Osteocyte (in vitro differentiated cells): ENCODE results near the gene CFAP97D1. TPM values are rescaled to one million over a fixed set of nuclear protein-coding genes. Genes with fewer than 3 reads are reported as not detected.

Experiments used
- DNase-seq: peaks from one replicate; pipeline ENCODE4 v3.0.0; 2021; ENCODE audit warnings: mixed read lengths; ENCODE audit not compliant: unreplicated experiment; ENCODE audit errors: extremely low spot score
- H3K27ac Mint-ChIP-seq: one replicate; pipeline ENCODE4 v1.8.0; 2021; ENCODE audit warnings: mild to moderate bottlenecking, mixed read lengths; ENCODE audit not compliant: unreplicated experiment
- H3K27me3 Mint-ChIP-seq: one replicate; pipeline ENCODE4 v1.8.0; 2021; ENCODE audit warnings: mixed read lengths; ENCODE audit not compliant: unreplicated experiment
- H3K36me3 Mint-ChIP-seq: one replicate; pipeline ENCODE4 v1.8.0; 2021; ENCODE audit warnings: mixed read lengths; ENCODE audit not compliant: unreplicated experiment
- H3K4me1 Mint-ChIP-seq: one replicate; pipeline ENCODE4 v1.8.0; 2021; ENCODE audit warnings: mixed read lengths; ENCODE audit not compliant: unreplicated experiment
- H3K4me3 Mint-ChIP-seq: one replicate; pipeline ENCODE4 v1.8.0; 2021; ENCODE audit warnings: mild to moderate bottlenecking, moderate library complexity, mixed read lengths; ENCODE audit not compliant: unreplicated experiment
- H3K9me3 Mint-ChIP-seq: one replicate; pipeline ENCODE4 v1.8.0; 2021; ENCODE audit warnings: mixed read lengths; ENCODE audit not compliant: unreplicated experiment
- total RNA-seq: library from RNA; stranded (reverse); gene quantifications from 2 replicates; pipeline ENCODE4 v1.2.1, GENCODE V29; 2021
- TF ChIP-seq, protein P1 (sequence below): fragments of 200-600 bp; sonication (generic); IDR thresholded peaks from 2 replicates; pipeline ENCODE4 v1.5.0; 2021; ENCODE audit warnings: antibody characterized with exemption, mild to moderate bottlenecking, moderate library complexity

CFAP97D1 gene
- total RNA-seq, 1 donor from 2014 or later, result not detected

DNA sequence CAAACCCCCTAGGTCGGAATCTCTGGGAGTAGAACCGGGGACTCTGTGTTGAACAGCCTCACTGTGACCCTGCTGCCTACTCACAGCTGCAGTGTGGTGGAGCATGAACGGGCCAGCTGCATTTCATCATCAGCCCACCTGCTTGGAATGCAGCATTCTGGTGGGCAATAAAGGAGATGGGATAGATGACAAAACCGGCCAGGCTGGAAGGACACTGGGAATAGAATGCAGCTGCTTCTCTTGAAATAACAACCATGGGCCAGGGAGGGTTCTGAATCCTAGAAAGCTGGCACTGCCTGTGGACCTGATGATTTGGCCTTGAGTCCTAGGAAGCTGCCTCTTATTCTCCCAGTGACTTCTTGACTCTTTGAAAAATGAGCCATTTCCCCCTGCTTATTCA, 23.5 kb downstream of the CFAP97D1 start:
- TF ChIP-seq, protein P1, sequence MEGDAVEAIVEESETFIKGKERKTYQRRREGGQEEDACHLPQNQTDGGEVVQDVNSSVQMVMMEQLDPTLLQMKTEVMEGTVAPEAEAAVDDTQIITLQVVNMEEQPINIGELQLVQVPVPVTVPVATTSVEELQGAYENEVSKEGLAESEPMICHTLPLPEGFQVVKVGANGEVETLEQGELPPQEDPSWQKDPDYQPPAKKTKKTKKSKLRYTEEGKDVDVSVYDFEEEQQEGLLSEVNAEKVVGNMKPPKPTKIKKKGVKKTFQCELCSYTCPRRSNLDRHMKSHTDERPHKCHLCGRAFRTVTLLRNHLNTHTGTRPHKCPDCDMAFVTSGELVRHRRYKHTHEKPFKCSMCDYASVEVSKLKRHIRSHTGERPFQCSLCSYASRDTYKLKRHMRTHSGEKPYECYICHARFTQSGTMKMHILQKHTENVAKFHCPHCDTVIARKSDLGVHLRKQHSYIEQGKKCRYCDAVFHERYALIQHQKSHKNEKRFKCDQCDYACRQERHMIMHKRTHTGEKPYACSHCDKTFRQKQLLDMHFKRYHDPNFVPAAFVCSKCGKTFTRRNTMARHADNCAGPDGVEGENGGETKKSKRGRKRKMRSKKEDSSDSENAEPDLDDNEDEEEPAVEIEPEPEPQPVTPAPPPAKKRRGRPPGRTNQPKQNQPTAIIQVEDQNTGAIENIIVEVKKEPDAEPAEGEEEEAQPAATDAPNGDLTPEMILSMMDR, result no peak
- no peaks in the 10 kb centered on the region for H3K27me3 Mint-ChIP-seq
- peaks cover 5% of the 10 kb centered on the region for H3K9me3 Mint-ChIP-seq
- H3K27ac Mint-ChIP-seq, result no peak overlapping the region
- no peak overlapping the region for H3K4me3 Mint-ChIP-seq
- H3K4me1 Mint-ChIP-seq, result no peaks in the 10 kb centered on the region
- H3K36me3 Mint-ChIP-seq, result peaks cover 19% of the 10 kb centered on the region
- DNase-seq, result no peak

DNA sequence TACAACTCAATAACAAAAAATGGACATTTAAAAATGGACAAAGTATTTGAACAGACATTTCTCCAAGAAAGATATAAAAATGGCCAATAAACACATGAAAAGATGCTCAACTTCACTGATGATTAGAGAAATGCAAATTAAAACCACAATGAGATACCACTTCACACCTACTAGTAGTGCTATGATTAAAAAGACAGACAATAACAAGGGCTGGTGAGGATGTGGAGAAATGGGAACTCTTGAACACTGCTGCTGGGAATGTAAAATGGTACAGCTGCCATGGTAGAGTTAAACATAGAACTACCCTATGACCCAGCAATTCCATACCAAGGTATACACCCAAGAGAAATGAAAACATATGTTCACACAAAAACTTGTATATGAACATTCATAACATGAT, 24.9 kb downstream of the CFAP97D1 start:
- TF ChIP-seq, protein P1, result no peak
- no peak overlapping the region for H3K27ac Mint-ChIP-seq
- peaks cover 5% of the 10 kb centered on the region for H3K9me3 Mint-ChIP-seq
- H3K36me3 Mint-ChIP-seq, result peaks cover 19% of the 10 kb centered on the region
- H3K4me3 Mint-ChIP-seq, result no peak overlapping the region
- DNase-seq, result no peak
- H3K27me3 Mint-ChIP-seq, result no peaks in the 10 kb centered on the region
- H3K4me1 Mint-ChIP-seq, result no peaks in the 10 kb centered on the region

DNA sequence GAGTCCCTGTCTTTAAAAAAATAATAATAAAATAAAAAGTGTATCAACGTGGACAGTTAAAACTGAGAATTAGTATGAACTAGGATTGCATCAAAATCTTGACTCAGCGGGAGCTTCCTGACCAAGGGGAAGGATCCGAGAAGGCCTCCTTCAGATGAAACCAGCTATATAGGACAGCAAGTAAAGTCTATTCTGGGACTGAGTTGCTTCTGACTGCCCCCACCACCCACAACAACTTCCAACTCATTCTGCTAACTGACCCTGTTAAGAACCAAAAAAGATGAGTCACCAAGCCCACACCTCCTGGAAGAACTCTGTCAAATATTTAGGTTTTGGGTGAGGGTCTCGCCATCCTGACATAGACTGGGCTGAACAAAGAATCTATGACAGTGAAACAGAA, 27.8 kb downstream of the CFAP97D1 start:
- Mint-ChIP-seq H3K36me3 (peaks cover 13% of the 10 kb centered on the region), H3K27ac (no peak overlapping the region), H3K9me3 (peaks cover 5% of the 10 kb centered on the region), H3K27me3 (no peaks in the 10 kb centered on the region), H3K4me3 (no peak overlapping the region), H3K4me1 (no peaks in the 10 kb centered on the region)
- DNase-seq, result no peak
- TF ChIP-seq, protein P1, result no peak

DNA sequence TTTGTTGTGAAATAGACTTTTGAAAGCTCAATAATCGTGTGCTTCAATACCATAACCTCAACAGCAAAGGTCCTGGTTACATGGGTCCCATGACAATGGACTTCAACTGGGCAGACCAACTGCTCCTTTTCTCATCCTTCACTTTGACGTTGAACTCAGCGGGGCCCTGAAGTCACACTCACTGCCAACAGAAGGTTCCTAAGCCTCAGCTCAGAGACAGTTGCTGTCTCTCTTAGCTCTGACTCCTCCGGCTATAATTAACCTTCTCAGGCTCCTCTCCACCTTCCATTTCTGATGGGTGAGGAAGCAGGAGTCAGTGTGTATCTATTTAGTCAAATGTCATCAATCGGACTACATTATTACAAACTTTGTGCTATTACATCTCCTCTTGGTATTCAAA, 28.9 kb downstream of the CFAP97D1 start:
- Mint-ChIP-seq H3K27me3 (no peaks in the 10 kb centered on the region), H3K36me3 (peaks cover 16% of the 10 kb centered on the region), H3K27ac (no peak overlapping the region), H3K4me1 (no peaks in the 10 kb centered on the region), H3K4me3 (no peak overlapping the region), H3K9me3 (peaks cover 5% of the 10 kb centered on the region)
- TF ChIP-seq, protein P1, result no peak
- DNase-seq, result no peak

DNA sequence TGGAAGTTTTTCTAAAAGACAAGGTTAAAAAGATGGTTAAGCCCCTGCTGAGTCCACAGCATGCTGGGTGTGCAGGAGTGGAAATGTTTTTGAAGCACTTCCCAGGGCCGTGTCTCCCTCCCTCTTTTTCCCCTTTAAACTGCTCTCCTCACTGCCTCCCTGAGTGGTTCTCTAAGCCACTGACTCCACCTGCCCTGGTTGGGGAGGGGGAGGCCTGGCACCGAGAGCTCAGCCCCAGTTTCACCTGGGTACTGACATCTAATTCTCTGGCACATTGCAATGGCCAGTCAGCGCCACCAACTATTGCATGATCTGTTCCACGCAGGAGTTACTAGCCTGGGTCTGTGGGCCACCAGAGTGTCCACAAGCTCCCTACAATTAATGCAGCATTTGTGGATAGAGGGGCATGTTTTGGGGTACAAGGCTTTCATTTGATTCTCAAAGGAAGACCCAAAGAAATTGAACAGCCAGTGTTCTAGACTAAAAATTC, 30.0 kb downstream of the CFAP97D1 start:
- H3K9me3 Mint-ChIP-seq, result peaks cover 2% of the 10 kb centered on the region
- H3K27me3 Mint-ChIP-seq, result no peaks in the 10 kb centered on the region

More for the DNA sequence above, 30.0 kb downstream of the CFAP97D1 start:
- no peak for DNase-seq
- peaks cover 7% of the 10 kb centered on the region for H3K4me1 Mint-ChIP-seq
- no peak overlapping the region for H3K27ac Mint-ChIP-seq
- H3K4me3 Mint-ChIP-seq, result no peak overlapping the region
- TF ChIP-seq, protein P1, result no peak
- H3K36me3 Mint-ChIP-seq, result peaks cover 12% of the 10 kb centered on the region
